Stimulated activated naive CD8-positive, alpha-beta T cell treated with anti-CD3 and anti-CD28 coated beads, Interleukin-15, amount 100 ng/mL, for 72 hours (primary cell): Measurements from ENCODE around the gene ZNF451.

Experiments used
- ATAC-seq: fragments of 150-1000 bp; cut with Tn5 transposase; 2 replicates; pipeline ENCODE4 v1.10.0; 2021; ENCODE audit warnings: mild to moderate bottlenecking, moderate library complexity
- DNase-seq, 2 donors: peaks; one replicate each; pipeline ENCODE4 v3.0.0; 2021 to 2022
- H3K27ac Mint-ChIP-seq, 2 donors: one replicate each; pipeline ENCODE4 v1.8.0; 2022; ENCODE audit warnings: mild to moderate bottlenecking in 2 of 2, mixed read lengths in 2 of 2, moderate library complexity in 2 of 2
- H3K27me3 Mint-ChIP-seq: one replicate; pipeline ENCODE4 v1.8.0; 2022; ENCODE audit warnings: mixed read lengths
- H3K4me1 Mint-ChIP-seq: one replicate; pipeline ENCODE4 v1.8.0; 2022; ENCODE audit warnings: mild to moderate bottlenecking, mixed read lengths
- H3K4me3 Mint-ChIP-seq, 2 donors: one replicate each; pipeline ENCODE4 v1.8.0; 2022; ENCODE audit warnings: mild to moderate bottlenecking in 2 of 2, mixed read lengths in 2 of 2, moderate library complexity in 1 of 2
- H3K9me3 Mint-ChIP-seq, 2 donors: one replicate each; pipeline ENCODE4 v1.8.0; 2022; ENCODE audit warnings: mixed read lengths in 2 of 2

The ZNF451 gene

GRCh38 chr6:57162516-57162915, 72.5 kb downstream of the ZNF451 start:
- no peak for ATAC-seq
- Mint-ChIP-seq H3K4me3 (no peak overlapping the region), H3K27ac (no peak overlapping the region), H3K27me3 (no peaks in the 10 kb centered on the region), H3K9me3 (peaks cover 5 to 12% of the 10 kb centered on the region in 2 donors), H3K4me1 (peaks cover 6% of the 10 kb centered on the region)
- no peak for DNase-seq

DNA sequence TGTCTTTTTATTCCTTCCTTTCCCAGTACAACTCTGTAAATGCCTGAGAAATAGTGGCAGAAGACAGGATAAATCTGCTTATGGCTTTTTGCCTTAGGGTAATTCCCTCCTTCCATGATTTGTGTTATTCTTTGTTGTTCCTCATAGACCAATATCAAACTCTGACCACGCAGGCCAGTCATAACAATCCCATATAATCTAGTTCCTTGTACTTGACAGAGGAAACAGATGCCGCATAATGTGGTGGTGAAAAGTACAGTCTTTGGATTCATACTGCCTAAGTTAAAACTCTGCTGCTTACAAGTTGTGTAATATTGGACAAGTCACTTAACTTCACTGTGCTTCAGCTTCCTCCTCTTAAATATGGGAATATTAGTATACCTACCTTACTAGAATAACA, 74.0 kb downstream of the ZNF451 start:
- Mint-ChIP-seq H3K9me3 (peaks cover 5 to 12% of the 10 kb centered on the region in 2 donors), H3K4me1 (no peaks in the 10 kb centered on the region), H3K4me3 (no peak overlapping the region), H3K27ac (no peak overlapping the region), H3K27me3 (no peaks in the 10 kb centered on the region)
- DNase-seq (no peak), ATAC-seq (no peak)

DNA sequence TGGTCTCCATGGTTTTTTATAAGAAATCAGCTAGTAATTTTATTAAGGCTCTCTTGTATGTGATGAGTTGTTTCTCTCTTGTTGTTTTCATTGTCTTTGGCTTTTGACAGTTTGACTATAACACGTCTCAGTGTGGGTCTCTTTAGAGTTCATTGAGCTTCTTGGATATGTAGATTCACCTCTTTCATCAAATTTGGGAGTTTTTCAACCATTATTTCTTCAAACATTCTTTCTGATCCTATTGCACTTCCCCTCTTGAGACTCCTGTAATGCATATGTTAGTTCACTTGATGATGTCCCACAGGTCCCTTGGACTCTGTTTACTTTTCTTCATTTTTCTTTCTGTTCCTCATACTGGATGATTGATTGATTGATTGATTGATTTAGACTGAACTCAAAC, 75.1 kb downstream of the ZNF451 start:
- Mint-ChIP-seq H3K9me3 (peaks cover 5 to 12% of the 10 kb centered on the region in 2 donors), H3K4me3 (no peak overlapping the region), H3K27me3 (no peaks in the 10 kb centered on the region), H3K27ac (no peak overlapping the region), H3K4me1 (peaks cover under 1% of the 10 kb centered on the region)
- DNase-seq: no peak
- no peak for ATAC-seq

DNA sequence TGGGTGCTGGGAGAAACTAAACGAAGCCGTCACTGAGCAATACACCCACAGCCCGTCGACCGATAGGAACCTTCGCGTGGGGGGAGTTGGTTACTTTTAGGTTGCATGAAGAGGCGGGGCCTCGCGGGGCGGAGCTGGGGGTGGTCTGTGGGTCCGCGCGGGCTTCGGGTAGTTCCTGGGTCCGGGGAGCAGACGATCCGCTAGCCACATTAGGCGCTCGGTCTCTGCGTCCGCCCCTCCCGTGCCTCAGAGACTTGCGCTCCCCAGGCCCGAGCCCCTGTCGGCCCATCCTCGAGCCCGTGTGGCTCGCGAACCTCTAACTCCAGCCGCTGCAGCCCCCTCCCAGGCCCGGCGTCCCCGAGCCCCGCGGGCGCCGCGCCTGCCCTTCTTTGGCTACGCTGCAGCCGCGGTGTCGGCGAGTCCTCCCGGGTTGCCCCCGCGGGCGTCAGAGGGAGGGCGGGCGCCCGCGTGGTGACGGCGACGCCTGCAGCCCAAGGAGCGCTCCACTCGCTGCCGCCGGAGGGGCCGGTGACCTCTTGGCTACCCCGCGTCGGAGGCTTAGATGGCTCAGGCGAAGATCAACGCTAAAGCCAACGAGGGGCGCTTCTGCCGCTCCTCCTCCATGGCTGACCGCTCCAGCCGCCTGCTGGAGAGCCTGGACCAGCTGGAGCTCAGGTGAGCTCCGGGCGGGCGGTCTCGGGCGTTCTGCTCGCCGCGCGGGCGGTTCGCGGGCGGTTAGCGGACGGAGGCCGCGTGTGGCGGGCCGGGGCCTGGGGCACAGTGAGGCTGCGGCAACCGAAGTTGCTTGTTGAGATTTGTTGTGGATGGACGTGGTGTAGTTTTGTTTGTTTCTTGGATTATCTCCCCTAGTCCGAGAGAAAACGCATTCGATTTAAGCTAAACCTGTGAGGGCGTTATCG, 82.4 kb downstream of the ZNF451 start, which contains the start of gene BAG2:
Gene BAG2 (plus strand): TSS at position 191 of the 920 bp plus-strand sequence. CDS start 372 bp downstream, at position 563.
- Mint-ChIP-seq H3K27ac (peak within 1 kb of the TSS; percentile 98), H3K9me3 (no peaks in the 10 kb centered on the region), H3K4me1 (peaks cover 48% of the 10 kb centered on the region), H3K27me3 (no peaks in the 10 kb centered on the region), H3K4me3 (peak within 1 kb of the TSS; percentile 91 to 99)
- DNase-seq (peak; percentile 93 to 94), ATAC-seq (peak; percentile 94)

DNA sequence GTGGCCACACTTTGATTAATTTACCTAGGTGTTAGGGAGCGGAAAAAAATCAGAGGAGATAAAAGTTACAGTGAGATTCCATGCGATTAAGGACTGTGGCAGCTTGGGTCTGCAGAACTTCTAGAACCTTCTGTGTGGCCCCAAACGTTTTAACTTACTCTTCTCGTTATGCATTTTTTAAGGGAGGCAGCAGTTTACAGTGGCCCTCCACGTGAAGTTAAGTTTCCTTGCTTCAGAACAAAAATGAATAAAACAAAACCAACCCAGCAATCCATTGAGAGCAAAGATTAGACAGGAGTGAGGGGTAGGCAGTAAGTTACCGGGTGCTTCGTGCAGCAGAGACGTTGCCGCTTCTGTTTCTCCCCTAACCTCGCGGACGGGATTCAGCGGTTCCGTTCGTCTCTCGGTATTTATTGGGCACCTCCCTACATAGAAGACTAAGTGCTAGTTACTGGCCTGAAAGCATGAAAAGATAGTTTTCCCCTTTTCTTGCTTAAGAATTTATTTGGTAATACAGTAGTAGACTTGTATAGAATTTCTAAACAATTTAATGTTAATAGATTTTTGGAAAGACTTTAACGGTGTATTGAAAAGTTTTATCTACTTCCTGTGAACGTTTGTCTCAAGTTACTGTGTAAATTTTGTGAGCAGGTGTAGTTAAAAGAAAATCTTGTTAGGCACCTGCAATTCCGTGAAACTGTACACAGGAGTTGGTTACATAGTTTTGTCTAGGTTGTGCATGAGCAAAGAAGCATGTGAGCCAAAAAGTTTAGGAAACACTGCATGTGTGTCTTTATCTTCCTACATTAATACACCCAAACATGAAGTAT, 83.3 kb downstream of the ZNF451 start:
- H3K27me3 Mint-ChIP-seq: no peaks in the 10 kb centered on the region
- ATAC-seq: no peak
- H3K9me3 Mint-ChIP-seq: no peaks in the 10 kb centered on the region
- peak; percentile 6 to 36 for DNase-seq
- H3K4me1 Mint-ChIP-seq: peaks cover 55% of the 10 kb centered on the region
- H3K27ac Mint-ChIP-seq: peak overlapping the region; percentile 98
- peak overlapping the region; percentile 91 to 99 for H3K4me3 Mint-ChIP-seq

DNA sequence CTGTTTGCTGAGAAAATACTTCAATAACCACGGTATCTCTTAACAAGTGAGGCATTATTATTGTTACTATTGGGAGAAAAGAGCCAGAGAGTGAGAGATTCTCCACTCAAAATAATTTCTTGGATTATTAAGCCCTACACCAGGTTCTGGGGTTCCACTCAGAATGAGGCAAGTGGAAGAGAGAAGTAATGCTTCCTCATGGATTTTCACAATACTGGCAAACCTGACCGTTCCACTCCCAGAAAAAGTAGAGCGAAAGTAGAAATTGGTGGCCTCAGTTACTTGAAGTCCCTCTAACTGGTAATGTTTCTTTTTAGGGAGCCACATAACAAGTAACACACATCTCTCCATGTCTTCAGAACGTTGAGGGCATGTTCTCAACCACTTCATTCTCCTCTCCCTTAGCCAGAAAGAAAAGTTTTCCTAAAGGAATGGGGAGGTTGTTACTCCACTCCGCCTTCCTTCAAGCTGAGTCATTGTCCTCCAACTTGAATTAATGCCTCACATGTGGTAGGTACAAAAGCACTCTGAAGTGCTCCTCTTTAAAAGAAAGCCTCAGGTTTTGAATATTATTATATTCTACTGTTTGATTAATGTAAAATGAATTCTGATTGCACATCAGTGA, 84.0 kb downstream of the ZNF451 start:
- Mint-ChIP-seq H3K4me3 (peak overlapping the region; percentile 91 to 99), H3K27ac (peak overlapping the region in 1 of 2 donors; percentile 64), H3K9me3 (no peaks in the 10 kb centered on the region), H3K4me1 (peaks cover 55% of the 10 kb centered on the region), H3K27me3 (no peaks in the 10 kb centered on the region)
- ATAC-seq (no peak), DNase-seq (no peak)

DNA sequence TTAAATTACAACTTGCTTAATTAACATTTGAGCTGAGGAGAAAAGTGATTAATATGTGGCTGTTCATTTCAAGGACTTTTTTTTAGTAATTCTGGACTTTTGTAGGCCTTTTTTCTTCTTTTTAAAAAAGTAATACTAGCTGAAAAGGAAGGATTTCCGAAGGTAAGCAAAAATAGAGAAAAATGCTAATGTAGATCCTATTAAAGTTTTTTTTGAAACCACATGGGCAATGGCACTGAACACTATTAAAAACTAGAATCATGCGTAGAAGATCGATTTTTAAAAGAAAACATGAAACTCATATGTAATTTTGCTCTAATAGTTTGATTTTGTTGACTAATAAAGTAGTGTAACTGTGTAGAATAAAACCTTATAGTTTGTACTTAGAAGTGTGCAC, 84.5 kb downstream of the ZNF451 start:
- Mint-ChIP-seq H3K4me1 (peaks cover 55% of the 10 kb centered on the region), H3K4me3 (peak overlapping the region in 1 of 2 donors; percentile 99), H3K27ac (no peak overlapping the region), H3K27me3 (no peaks in the 10 kb centered on the region), H3K9me3 (no peaks in the 10 kb centered on the region)
- ATAC-seq: no peak
- no peak for DNase-seq

GRCh38 chr6:57177545-57178265, 87.7 kb downstream of the ZNF451 start:
- H3K4me3 Mint-ChIP-seq: no peak overlapping the region
- ATAC-seq (no peak), DNase-seq (no peak)
- no peaks in the 10 kb centered on the region for H3K27me3 Mint-ChIP-seq
- no peak overlapping the region for H3K27ac Mint-ChIP-seq
- no peaks in the 10 kb centered on the region for H3K9me3 Mint-ChIP-seq
- peaks cover 44% of the 10 kb centered on the region for H3K4me1 Mint-ChIP-seq

DNA sequence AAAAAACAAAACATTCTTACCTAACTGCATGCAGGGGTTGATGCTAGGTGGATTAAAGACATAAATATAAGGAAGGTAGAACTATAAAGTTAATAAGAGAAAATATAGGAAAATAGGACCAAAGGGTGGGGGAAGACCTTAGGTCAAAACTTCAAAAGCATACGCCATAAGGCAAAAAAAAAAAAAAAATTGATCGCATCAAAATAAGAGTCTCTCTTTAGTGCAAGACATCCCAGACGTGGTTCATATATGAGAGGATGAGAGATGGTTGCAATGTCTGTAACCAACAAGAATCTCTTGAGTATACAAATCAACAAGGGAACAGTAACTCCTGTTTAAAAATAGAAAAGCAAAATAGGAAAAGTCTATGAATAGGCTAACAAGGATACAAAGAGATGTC, 90.6 kb downstream of the ZNF451 start:
- H3K4me1 Mint-ChIP-seq: peaks cover 27% of the 10 kb centered on the region
- H3K27me3 Mint-ChIP-seq: no peaks in the 10 kb centered on the region
- H3K27ac Mint-ChIP-seq: peak overlapping the region in 1 of 2 donors; percentile 12
- no peak for ATAC-seq
- H3K9me3 Mint-ChIP-seq: no peaks in the 10 kb centered on the region
- H3K4me3 Mint-ChIP-seq: no peak overlapping the region
- no peak for DNase-seq

GRCh38 chr6:57182017-57182432, 92.0 kb downstream of the ZNF451 start:
- ATAC-seq (no peak), DNase-seq (no peak)
- Mint-ChIP-seq H3K4me1 (peaks cover 13% of the 10 kb centered on the region), H3K27me3 (no peaks in the 10 kb centered on the region), H3K27ac (peak overlapping the region; percentile 4 to 14), H3K9me3 (no peaks in the 10 kb centered on the region), H3K4me3 (no peak overlapping the region)

DNA sequence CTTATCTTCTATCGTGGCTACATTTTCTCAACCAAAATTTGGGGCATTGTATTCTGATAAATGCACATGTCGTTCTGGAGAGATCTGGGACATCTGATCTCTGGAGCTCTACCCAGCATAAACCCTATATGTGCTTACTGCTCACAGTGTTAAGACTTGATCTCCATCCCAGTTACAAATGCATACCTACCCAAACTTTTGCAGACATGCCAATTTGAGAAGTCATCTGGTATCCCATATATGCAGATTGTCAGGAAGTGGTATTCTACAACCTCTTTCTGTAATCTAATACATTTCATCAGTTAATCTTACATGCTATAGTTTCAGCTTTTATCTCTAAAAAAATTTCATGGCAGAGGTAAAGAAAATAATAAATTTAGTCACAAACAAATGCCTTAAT, 93.3 kb downstream of the ZNF451 start:
- peaks cover 7% of the 10 kb centered on the region for H3K4me1 Mint-ChIP-seq
- no peak for ATAC-seq
- DNase-seq: no peak
- H3K27me3 Mint-ChIP-seq: no peaks in the 10 kb centered on the region
- H3K9me3 Mint-ChIP-seq: no peaks in the 10 kb centered on the region
- H3K27ac Mint-ChIP-seq: peak overlapping the region in 1 of 2 donors; percentile 27
- H3K4me3 Mint-ChIP-seq: no peak overlapping the region

GRCh38 chr6:57190140-57190539, 100.2 kb downstream of the ZNF451 start:
- no peaks in the 10 kb centered on the region for H3K4me1 Mint-ChIP-seq
- no peaks in the 10 kb centered on the region for H3K9me3 Mint-ChIP-seq
- ATAC-seq (no peak), DNase-seq (no peak)
- H3K27ac Mint-ChIP-seq: no peak overlapping the region
- H3K27me3 Mint-ChIP-seq: no peaks in the 10 kb centered on the region
- no peak overlapping the region for H3K4me3 Mint-ChIP-seq

DNA sequence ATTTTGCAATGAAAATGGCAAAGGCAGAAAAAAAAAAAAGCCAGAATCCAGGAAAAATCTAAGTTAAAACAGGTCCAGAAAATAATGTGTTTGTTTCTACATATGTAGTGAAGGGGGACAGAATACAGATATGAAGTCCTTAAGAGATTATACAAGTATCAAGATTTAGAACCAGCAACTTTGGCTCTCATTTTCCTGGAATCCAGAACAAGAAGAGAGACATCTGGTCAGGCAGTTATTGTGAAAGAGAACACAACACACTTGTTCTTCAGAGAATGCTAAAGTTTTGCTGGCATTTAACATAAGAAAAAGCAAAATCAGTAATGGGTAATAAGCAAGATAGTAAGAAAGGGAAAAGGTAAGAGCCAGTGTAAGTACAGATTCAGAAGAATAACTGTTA, 103.2 kb downstream of the ZNF451 start:
- DNase-seq: no peak
- Mint-ChIP-seq H3K4me3 (no peak overlapping the region), H3K27ac (no peak overlapping the region), H3K4me1 (no peaks in the 10 kb centered on the region), H3K27me3 (no peaks in the 10 kb centered on the region), H3K9me3 (no peaks in the 10 kb centered on the region)
- ATAC-seq: no peak

- no peaks in the 10 kb centered on the region for H3K27me3 Mint-ChIP-seq
- H3K9me3 Mint-ChIP-seq: no peaks in the 10 kb centered on the region
- DNase-seq: no peak
- no peak overlapping the region for H3K27ac Mint-ChIP-seq
- ATAC-seq: no peak
- no peaks in the 10 kb centered on the region for H3K4me1 Mint-ChIP-seq
- H3K4me3 Mint-ChIP-seq: no peak overlapping the region
Measured at GRCh38 chr6:57195457-57195856, 105.5 kb downstream of the ZNF451 start.
